GM18519 (cell line): Measurements from ENCODE around the gene TCP11L2.
"Not testable (repeated sequence)": the region's sequence is repeated elsewhere in the genome, so short reads cannot be mapped to it uniquely, and the experiment has no call there.

Experiments
- ATAC-seq: cut with Tn5 transposase; IDR thresholded peaks from one replicate; pipeline ENCODE4 v1.9.1; 2021; ENCODE audit warnings: mild to moderate bottlenecking, moderate library complexity; ENCODE audit not compliant: unreplicated experiment, low FRiP score

Gene TCP11L2

DNA sequence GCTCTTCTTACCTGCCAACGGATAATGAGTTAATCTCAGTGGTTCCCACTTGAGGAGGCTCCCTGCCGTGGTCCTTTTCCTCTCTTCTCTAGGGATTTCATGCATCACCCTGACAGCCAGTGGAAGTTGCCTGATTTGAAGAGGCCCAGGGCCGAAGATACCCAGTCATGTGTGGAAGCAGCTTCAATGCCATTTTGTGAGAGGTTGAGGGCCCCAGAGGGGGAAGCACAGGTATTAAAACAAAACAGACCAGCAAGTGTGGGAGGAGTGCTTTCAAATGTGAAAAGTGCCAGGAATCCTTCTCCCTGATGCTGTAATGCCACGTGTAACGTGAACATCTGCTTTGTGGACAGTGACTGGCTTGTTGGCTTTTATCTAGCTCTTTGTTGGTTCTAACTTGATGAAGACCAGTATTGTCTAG, 1.5 kb downstream of the TCP11L2 start:
- no peak for ATAC-seq

DNA sequence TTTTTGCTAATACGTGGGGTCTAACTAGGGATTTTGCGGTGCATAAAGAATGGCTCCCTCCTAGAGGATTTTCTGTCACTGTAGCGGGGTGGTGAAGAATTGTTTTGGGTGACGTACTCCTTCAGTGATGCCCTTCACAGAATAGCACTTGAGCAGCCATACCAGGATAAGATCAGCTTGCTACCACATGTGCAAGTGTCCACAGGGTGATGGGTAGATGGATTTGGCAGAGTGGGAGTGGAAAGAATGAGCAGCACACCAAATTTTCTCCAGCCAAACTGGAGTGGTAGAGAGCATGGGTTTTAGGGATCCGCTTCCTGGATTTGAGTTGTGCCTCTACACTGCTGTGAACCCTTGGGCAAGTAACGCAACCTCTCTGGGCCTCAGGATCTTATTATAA, 2.3 kb downstream of the TCP11L2 start:
- no peak for ATAC-seq

DNA sequence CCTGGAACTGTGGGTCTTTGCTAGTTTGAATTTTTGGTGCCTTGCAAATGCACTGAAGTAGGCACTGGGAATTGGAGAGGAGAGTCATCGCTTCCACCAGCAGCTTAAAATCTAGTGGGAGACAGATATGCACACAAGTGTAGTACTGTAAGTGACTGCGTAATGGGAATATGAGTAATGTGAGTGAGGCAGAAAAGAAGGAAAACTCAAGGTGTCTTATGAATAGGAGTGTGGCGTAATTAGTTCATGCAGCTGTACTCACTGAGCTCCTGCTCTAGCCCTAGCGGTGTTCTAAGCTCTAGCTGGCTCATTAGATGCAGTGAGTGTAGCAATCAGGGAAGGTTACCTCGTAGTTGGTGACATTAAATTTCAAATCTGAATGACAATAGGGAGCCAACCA, 2.8 kb downstream of the TCP11L2 start:
- no peak for ATAC-seq

DNA sequence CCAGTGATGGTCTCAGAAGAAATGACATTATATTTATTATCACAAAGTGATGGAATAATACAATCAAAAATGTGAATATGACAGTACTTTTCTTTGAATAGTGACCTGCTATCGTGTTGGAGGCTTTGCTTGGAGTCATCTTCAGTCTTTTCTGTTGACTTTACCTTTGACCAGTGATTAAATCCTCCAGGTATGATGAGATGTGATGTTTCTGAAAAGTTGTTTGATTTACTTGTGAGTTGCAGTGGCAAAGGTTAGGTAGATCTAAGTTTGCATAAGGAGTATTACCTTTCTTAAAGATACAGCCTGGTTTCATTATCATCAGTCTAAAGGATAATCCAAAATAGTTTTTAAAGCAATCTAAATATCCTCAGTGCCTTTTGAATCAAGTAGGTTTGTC, 4.6 kb downstream of the TCP11L2 start:
- no peak for ATAC-seq

DNA sequence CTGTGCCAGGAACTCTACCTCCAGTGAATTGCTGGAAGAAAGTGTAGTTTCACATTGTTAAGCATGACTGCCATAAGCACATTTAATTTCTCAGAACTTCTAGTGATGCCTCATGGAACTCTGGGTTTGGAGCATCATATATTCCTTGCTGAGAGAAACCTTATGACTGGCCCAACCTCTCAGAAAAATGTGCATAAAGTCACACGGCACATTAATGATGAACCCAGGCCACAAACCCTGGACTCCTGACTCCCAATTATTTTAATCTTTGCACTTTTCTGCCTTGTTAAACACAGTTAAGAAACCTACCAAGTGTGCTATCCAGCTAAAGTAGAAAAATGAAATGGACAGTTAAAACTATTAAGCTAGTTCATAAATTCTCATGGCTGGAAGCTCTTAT, 5.6 kb downstream of the TCP11L2 start:
- ATAC-seq: no peak

DNA sequence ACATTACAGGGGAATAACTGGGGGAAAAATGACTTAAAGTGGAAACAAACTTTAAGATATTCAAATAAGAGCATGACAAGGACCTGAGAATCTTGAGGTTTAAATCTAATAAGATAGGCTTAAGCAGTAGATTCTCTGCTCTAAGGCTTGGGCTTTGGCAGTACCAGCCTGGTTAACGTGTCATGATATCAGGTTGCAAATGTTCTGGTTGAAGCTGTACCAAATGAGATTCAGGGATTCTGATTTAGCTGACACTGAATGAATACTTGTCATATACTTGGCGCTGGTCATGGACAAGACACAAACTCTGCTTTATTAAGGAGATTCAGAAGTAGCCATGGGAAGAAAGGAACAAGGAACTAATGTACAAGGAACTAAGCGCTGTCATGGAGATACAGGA, 6.1 kb downstream of the TCP11L2 start:
- no peak for ATAC-seq

DNA sequence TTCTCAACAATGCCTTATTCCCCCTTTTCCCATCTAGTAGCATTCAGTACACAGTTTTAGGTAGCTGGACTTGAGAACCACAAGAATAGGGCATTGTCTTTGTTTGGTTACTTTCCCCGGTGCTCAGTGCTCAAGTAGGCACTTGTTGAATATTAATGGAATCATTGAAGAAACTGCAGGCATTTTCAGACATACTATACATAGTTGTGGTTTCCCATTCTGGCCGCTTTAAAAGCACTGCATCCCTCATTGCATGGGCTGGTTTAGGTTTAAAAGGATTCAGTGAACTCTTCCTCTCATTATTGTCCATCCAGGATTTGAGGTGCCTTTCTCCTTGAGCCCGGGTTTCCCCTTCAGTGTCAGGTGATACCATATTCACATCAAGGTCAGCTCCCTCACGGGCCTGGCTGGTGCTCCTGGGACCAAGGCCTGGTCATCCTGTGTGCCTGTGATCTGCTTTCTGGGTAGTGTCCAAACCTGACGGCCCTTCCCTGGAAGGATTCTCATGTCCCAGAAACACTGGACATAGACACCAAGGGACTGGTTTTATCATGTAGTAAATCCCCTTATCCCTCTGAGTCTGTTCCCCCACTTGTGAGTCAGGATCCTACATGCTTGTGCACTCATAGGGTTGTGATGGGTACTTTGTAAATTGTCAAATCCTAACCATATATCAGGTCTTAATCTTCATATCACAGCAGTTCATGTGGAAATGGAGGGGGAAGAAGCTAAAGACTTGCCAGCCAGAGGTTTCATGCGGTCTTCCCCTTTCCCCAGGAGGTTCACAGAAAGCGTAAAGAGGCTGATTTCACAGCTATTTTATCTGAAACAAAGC, 7.4 kb downstream of the TCP11L2 start:
- ATAC-seq: no peak

DNA sequence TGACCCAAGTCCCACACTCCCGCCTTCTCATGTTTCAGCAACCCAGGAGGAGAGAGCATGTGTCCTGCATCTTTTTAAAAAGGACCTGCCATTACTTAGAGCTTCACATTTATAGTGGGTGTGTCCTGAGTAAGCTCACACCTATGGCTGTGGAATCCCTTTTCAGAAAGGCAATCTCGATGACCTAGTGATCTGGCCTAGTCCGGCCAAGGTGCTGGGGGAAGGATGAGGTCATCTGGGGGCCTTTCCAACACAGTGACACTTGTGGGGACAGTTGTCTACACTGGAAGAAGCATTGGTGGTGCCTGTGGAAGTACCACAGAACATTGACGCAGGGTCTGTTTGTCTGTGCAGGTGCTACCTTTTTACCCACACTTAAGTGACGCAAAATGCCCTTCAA, 8.2 kb downstream of the TCP11L2 start:
- ATAC-seq: no peak

DNA sequence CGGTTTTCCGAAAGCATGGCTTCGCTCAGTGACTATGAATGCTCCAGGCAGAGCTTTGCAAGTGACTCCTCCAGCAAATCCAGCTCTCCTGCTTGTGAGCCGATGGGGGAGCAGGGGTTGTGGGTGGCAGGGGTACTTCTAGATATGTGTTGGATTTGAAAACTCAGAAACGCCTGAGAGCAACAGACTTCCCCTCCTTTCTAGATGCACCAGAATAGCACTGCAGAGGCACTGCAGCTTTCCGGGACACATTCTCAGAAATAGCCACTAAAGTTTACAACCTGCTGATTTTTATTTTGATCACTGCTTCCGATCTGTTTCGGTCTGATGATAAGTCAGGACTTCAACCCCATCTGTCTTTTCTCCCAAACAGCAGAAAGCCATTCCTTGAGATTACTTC, 8.6 kb downstream of the TCP11L2 start:
- no peak for ATAC-seq

DNA sequence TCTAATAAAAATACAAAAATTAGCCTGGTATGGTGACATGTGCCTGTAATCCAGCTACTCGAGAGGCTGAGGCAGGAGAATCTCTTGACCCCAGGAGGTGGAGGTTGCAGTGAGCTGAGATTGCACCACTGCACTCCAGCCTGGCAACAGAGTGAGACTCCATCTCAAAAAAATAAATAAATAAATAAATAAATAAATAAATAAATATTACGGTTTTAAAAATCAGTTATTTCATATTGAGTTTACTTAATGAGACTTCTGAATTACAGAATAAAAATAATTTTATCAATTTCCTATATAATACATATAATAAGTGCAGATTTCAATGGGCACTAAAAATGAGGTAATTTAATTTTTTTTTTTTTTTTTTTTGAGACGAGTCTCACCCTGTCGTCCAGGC, 10.9 kb downstream of the TCP11L2 start:
- not testable (repeated sequence) for ATAC-seq

DNA sequence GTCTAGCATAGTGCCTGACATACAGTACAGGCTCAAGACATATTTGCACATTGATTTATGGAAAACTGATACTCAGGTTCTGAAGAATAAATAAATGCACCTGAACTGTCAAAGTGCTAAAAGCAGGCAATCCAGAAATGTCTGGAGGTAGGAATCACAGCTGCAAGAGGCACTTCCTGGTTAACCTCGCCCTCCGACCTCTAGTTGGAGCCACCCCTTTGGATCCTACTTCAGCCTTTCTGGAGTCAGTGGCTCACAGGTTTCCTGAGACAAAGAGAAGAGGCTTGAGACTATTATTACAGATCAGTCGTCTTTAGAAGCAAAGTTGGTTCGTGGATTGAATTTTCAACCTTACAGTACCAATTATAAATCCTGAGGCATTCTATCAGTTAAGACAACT, 13.0 kb downstream of the TCP11L2 start:
- no peak for ATAC-seq

DNA sequence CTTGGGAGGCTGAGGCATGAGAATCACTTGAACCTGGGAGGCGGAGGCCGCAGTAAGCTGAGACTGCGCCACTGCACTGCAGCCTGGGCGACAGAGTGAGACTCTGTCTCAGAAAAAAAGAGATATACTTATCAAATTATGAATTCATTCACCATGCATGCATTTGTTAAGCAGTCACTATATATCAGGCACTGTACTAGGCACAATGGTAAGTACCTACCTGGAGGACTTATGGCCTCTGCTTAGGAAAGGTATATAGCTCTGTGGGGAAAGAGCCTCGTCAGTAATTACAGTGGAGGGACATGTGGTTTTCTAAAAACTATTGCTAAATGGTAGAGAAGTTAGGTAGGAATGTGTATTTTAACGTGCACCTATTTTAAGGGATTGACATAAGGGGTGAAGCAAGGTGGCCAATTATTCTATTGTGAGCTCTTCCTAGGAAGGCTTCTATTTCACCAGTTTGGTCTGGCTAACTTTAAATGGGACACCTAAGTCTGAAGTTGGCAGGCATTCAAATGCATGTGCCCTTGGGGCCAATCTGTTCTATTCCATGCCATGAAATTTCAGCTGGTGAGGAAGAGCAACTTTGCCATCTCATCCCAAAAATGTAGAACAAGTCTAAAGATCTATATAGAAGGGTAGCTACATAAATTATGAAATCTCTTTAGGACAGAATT, 15.0 kb downstream of the TCP11L2 start:
- ATAC-seq: no peak

DNA sequence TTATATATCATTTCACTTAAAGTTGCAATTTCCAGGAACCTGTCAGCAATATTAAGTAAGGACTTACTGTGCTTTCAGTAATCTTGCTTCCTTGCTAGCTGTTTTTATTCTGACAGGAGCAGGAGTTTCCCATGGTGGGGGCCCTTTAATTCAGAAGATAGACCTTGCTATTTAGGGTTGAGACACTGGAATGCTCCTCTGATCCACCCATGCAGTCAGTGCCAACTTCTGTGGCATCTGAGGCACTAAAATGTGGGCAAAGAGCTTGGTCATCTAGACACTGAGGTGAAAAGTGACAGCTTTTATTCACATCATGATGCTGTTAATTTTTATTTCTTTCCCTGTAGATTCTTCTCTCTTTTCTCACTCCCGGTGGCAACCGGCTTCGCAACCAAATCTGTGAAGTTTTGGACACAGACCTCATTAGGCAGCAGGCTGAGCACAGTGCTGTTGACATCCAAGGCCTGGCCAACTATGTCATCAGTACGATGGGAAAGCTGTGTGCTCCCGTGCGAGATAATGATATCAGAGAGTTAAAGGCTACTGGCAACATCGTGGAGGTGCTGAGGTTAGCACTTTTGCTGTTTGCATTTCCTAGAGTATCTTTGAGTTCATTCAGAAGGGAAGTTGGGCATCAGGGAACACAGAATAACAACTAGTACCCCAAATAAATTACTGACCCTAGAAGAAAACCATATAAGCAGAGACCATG, 18.8 kb downstream of the TCP11L2 start:
- no peak for ATAC-seq

DNA sequence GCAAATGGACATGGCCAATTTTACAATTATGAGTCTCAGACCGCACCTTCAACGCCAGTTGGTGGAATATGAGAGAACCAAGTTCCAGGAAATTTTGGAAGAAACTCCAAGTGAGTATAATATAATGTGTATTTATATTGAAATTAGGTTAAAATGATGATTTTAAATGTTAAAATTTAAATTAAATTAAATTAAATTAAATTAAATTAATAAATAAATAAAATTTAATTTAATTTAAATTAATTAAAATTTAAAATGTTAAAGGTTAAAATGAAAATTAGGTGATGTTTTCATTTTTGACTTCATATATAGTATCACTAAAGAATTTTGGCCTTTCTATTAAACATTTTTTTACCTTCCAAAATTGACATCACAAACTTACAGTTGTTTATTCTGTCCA, 21.0 kb downstream of the TCP11L2 start:
- ATAC-seq: no peak

DNA sequence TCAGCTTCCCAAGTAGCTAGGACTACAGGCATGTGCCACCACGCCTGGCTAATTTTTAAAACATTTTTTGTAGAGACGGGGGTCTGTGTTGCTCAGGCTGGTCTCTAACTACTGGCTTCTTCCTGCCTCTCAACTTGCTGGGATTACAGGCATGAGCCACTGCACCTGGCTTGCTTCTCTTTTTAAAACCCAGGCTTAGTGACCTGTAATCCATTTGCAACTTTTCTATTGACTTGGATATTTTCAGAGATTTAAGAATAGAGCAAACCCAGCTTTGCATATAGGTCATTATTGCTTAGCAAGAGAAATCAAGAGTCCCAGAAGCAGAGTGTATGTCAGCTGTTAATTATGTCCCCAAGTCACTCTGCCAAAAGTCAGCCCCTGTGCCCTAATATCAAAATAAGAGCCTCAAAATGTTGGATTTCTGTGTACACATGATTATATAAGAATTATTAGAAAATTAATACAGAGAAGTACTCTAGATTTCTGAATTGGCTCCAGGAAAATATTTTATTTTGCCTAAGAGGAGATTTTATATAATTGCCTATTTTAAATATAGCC, 24.9 kb downstream of the TCP11L2 start:
- ATAC-seq: no peak

DNA sequence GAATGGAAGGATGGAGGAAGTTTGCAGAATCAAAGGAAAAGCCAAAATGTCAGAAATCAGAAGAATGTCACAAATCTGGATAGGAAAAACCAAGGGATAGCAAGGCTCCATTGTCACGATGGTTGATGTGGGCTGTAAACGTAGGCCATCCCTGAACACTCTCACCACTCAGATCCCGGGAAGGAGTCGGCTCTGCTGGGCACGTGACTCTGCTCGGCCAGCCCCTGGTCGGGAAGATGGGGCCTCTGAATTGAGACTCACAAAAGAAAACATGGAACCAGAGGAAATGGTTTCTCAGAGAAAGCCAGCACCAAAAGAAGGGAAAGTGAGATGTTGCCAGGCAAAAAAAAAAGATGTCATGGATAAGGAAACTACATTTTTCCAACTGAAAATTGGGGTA, 26.2 kb downstream of the TCP11L2 start:
- ATAC-seq: no peak

DNA sequence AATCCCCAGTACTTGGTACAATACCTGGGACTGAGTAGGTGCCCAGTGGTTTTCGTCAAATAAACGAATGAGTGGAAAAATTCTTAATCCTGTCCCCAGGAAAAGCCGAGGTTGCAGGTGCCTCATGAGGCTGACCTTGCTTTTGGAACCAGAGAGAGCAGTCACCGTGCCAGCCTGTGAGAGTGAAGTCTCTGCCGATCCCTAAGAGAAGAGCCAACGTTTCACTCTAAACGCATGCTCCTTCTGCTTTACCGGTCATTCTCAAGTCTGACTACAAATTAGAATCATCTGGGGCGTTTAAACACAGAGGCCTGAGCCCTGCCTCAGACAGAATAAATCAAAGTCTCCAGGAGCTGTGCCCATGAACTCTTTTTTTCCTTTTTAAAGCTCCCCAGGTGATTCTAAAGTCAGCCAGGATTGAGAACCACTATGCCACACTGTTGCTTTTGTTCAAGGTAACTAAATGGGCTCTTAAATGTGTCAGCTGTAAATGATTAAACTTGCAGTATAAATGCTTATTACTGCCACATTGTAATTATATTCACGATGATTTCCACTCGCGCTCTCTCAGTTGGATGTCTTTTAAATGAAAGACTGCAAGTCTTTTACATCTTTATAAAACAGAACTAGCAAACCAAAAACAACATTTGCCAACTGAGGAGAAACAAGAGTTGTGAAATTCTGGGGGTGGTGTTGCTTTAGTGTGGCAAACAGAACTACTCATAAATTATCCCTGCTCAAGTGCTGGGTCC, 26.9 kb downstream of the TCP11L2 start:
- no peak for ATAC-seq

DNA sequence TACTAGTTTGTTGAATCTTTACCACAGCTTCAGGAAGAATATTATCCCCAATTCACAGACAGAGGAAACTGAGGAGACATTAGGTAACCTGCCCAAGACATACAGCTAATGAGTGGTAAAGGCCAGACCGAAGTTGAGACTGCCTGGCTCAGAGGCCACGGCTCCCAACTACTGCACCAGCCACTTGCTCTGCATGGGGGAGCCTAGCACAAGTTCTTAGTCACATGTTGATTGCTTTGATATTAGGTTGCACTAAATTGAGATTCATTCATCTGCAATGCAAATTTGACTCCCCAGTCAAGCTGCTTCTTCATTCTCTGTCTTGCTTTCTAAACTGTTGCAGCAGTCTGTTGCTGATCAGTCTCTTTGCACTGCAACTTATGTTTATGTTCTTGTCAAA, 29.1 kb downstream of the TCP11L2 start:
- no peak for ATAC-seq

DNA sequence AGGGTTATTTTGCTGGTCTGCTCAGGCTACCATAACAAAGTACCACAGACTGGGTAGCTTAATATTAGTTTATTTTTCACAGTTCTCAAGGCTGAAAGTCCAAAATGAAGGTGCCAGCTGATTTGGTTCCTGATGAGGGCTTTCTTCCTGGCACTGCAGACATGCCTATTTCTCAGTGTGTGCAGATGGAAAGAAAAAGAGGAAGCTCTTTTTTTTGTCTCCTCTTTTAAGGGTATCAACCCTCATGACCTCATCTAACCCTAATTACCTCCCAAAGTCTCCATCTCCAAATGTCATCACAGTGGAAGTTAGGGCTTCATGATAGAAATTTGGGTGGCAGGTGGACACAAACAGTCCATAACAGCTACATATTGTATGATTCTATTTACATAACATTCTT, 30.0 kb downstream of the TCP11L2 start:
- no peak for ATAC-seq

DNA sequence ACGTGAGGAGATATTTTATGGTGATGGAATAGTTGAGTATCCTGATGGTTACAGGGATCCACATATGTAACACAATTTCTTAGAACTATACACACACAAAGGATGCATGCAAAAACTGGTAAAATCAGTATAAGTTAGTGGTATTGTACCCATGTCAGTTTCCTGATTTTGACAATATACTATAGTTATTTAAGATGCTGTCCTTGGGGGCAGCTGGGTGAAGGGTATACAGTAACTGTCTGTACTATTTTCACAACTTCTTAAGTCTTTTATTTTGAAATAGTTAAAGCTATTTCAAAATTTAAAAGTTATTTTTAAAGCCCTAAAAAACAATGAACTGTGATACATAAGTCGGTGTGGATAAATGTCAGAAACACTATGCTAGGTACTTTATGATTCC, 30.5 kb downstream of the TCP11L2 start:
- no peak for ATAC-seq

DNA sequence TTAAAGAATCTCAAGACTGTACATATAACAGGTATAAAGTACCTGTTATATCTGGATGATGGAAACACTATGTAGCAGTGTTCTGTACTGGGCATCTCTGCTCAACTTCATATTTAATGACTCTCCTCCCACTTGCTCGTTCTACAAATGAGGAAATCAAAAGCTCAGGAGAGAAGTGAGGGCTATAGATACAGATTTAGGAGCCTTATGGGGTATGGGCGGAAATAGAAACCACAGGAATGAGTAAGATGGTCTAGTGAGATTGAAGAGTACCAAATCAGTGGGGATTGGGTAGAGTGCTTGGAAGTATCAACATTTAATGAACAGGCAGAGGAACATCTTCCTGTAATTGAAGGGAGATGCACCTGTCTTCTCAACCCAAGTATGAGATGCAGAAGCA, 31.2 kb downstream of the TCP11L2 start:
- no peak for ATAC-seq
